Activated CD8-positive, alpha-beta memory T cell treated with anti-CD3 and anti-CD28 coated beads, Interleukin-2, amount 10 ng/mL, durations not matched to agents 7 days and 5 days (primary cell): Measurements from ENCODE around the gene ADGRF5. TPM values are rescaled to one million over a fixed set of nuclear protein-coding genes. Genes with fewer than 3 reads are reported as not detected.

ENCODE experiments used
- ATAC-seq: fragments of 150-1000 bp; cut with Tn5 transposase; one replicate; pipeline ENCODE4 v1.10.0; 2021; ENCODE audit warnings: moderate library complexity
- CTCF ChIA-PET: fragments of 350-600 bp; sonication (Branson Sonifier 250); formaldehyde crosslinking; loops from one replicate; lab custom pipeline; 2021; ENCODE audit warnings: antibody characterized with exemption; lab: Charles Lee
- DNase-seq: peaks from one replicate; pipeline ENCODE4 v3.0.0-alpha.2; 2020
- H3K27ac Mint-ChIP-seq: one replicate; pipeline ENCODE4 v1.8.0; 2021; ENCODE audit warnings: mild to moderate bottlenecking, mixed read lengths
- H3K27me3 Mint-ChIP-seq: one replicate; pipeline ENCODE4 v1.8.0; 2021; ENCODE audit warnings: mixed read lengths
- H3K36me3 Mint-ChIP-seq: one replicate; pipeline ENCODE4 v1.8.0; 2021; ENCODE audit warnings: mild to moderate bottlenecking, mixed read lengths
- H3K4me1 Mint-ChIP-seq: one replicate; pipeline ENCODE4 v1.8.0; 2021; ENCODE audit warnings: mixed read lengths
- H3K4me3 Mint-ChIP-seq: one replicate; pipeline ENCODE4 v1.8.0; 2021; ENCODE audit warnings: mild to moderate bottlenecking, moderate library complexity, mixed read lengths
- H3K9me3 Mint-ChIP-seq: one replicate; pipeline ENCODE4 v1.8.0; 2022; ENCODE audit warnings: low read depth, mixed read lengths
- total RNA-seq, 2 experiments: library from RNA; stranded (reverse); gene quantifications; one replicate each; pipeline ENCODE4 v1.2.3, GENCODE V29; 2021

Gene ADGRF5
- total RNA-seq, 2 experiments from 2014 or later = not detected

GRCh38 chr6:46923476-46923875 lies 1.7 kb upstream of the ADGRF5 start:
- no peaks in the 10 kb centered on the region for H3K36me3 Mint-ChIP-seq

GRCh38 chr6:46921059-46921458 lies 679 bp downstream of the ADGRF5 start:
- no peaks in the 10 kb centered on the region for H3K27me3 Mint-ChIP-seq
- CTCF ChIA-PET = no interaction called here
- H3K4me3 Mint-ChIP-seq = no peak overlapping the region
- no peak for DNase-seq
- no peak for ATAC-seq
- H3K9me3 Mint-ChIP-seq = no peaks in the 10 kb centered on the region
- no peaks in the 10 kb centered on the region for H3K36me3 Mint-ChIP-seq
- H3K27ac Mint-ChIP-seq = no peak overlapping the region
- H3K4me1 Mint-ChIP-seq = no peaks in the 10 kb centered on the region

More at GRCh38 chr6:46923476-46923875, 1.7 kb upstream of the ADGRF5 start:
- Mint-ChIP-seq H3K9me3 (peaks cover 2% of the 10 kb centered on the region), H3K27me3 (no peaks in the 10 kb centered on the region), H3K27ac (no peak overlapping the region), H3K4me1 (no peaks in the 10 kb centered on the region), H3K4me3 (no peak overlapping the region)
- no peak for ATAC-seq
- CTCF ChIA-PET = no interaction called here
- no peak for DNase-seq

GRCh38 chr6:46918806-46919205 lies 2.9 kb downstream of the ADGRF5 start:
- DNase-seq (no peak), ATAC-seq (no peak)
- CTCF ChIA-PET = no interaction called here
- H3K36me3 Mint-ChIP-seq = no peaks in the 10 kb centered on the region
- H3K4me1 Mint-ChIP-seq = no peaks in the 10 kb centered on the region
- no peak overlapping the region for H3K4me3 Mint-ChIP-seq
- no peak overlapping the region for H3K27ac Mint-ChIP-seq
- no peaks in the 10 kb centered on the region for H3K9me3 Mint-ChIP-seq
- H3K27me3 Mint-ChIP-seq = no peaks in the 10 kb centered on the region

- CTCF ChIA-PET = no interaction called here
- no peak overlapping the region for H3K27ac Mint-ChIP-seq
Measured at GRCh38 chr6:46917002-46917545, 4.7 kb downstream of the ADGRF5 start.

GRCh38 chr6:46915866-46916265 lies 5.9 kb downstream of the ADGRF5 start:
- CTCF ChIA-PET = no interaction called here
- H3K4me3 Mint-ChIP-seq = no peak overlapping the region
- H3K27ac Mint-ChIP-seq = no peak overlapping the region
- DNase-seq (no peak), ATAC-seq (no peak)
- no peaks in the 10 kb centered on the region for H3K36me3 Mint-ChIP-seq
- no peaks in the 10 kb centered on the region for H3K9me3 Mint-ChIP-seq
- no peaks in the 10 kb centered on the region for H3K27me3 Mint-ChIP-seq
- H3K4me1 Mint-ChIP-seq = no peaks in the 10 kb centered on the region

More at GRCh38 chr6:46917002-46917545, 4.7 kb downstream of the ADGRF5 start:
- Mint-ChIP-seq H3K9me3 (no peaks in the 10 kb centered on the region), H3K4me1 (no peaks in the 10 kb centered on the region), H3K27me3 (no peaks in the 10 kb centered on the region), H3K4me3 (no peak overlapping the region), H3K36me3 (no peaks in the 10 kb centered on the region)
- ATAC-seq (no peak), DNase-seq (no peak)

- DNase-seq = no peak
- Mint-ChIP-seq H3K36me3 (no peaks in the 10 kb centered on the region), H3K27me3 (no peaks in the 10 kb centered on the region), H3K4me1 (no peaks in the 10 kb centered on the region), H3K27ac (no peak overlapping the region), H3K9me3 (no peaks in the 10 kb centered on the region), H3K4me3 (no peak overlapping the region)
- no peak for ATAC-seq
- CTCF ChIA-PET = no interaction called here
Measured at GRCh38 chr6:46915380-46915779, 6.4 kb downstream of the ADGRF5 start.

GRCh38 chr6:46914279-46914810 lies 7.4 kb downstream of the ADGRF5 start:
- ATAC-seq (no peak), DNase-seq (no peak)
- H3K27me3 Mint-ChIP-seq = no peaks in the 10 kb centered on the region
- no peak overlapping the region for H3K27ac Mint-ChIP-seq
- no peaks in the 10 kb centered on the region for H3K36me3 Mint-ChIP-seq
- CTCF ChIA-PET = no interaction called here
- no peaks in the 10 kb centered on the region for H3K4me1 Mint-ChIP-seq
- H3K9me3 Mint-ChIP-seq = no peaks in the 10 kb centered on the region
- H3K4me3 Mint-ChIP-seq = no peak overlapping the region

- DNase-seq = no peak
- Mint-ChIP-seq H3K27ac (no peak overlapping the region), H3K4me1 (no peaks in the 10 kb centered on the region), H3K27me3 (no peaks in the 10 kb centered on the region), H3K36me3 (no peaks in the 10 kb centered on the region), H3K9me3 (no peaks in the 10 kb centered on the region), H3K4me3 (no peak overlapping the region)
- CTCF ChIA-PET = no interaction called here
- no peak for ATAC-seq
Measured at GRCh38 chr6:46909371-46909770, 12.4 kb downstream of the ADGRF5 start.

- H3K9me3 Mint-ChIP-seq = no peaks in the 10 kb centered on the region
- H3K27ac Mint-ChIP-seq = no peak overlapping the region
- H3K4me1 Mint-ChIP-seq = no peaks in the 10 kb centered on the region
- no peaks in the 10 kb centered on the region for H3K36me3 Mint-ChIP-seq
- no peaks in the 10 kb centered on the region for H3K27me3 Mint-ChIP-seq
- ATAC-seq (no peak), DNase-seq (no peak)
- CTCF ChIA-PET = no interaction called here
- H3K4me3 Mint-ChIP-seq = no peak overlapping the region
Measured at GRCh38 chr6:46906776-46907175, 15.0 kb downstream of the ADGRF5 start.

- CTCF ChIA-PET = no interaction called here
- no peak overlapping the region for H3K4me3 Mint-ChIP-seq
- ATAC-seq = no peak
Measured at GRCh38 chr6:46904117-46904516, 17.6 kb downstream of the ADGRF5 start.

GRCh38 chr6:46903175-46903574 lies 18.6 kb downstream of the ADGRF5 start:
- H3K27me3 Mint-ChIP-seq = no peaks in the 10 kb centered on the region

More at GRCh38 chr6:46904117-46904516, 17.6 kb downstream of the ADGRF5 start:
- DNase-seq = no peak
- Mint-ChIP-seq H3K27ac (no peak overlapping the region), H3K36me3 (no peaks in the 10 kb centered on the region), H3K9me3 (no peaks in the 10 kb centered on the region), H3K27me3 (no peaks in the 10 kb centered on the region), H3K4me1 (no peaks in the 10 kb centered on the region)

GRCh38 chr6:46901882-46902314 lies 19.8 kb downstream of the ADGRF5 start:
- no peak overlapping the region for H3K4me3 Mint-ChIP-seq
- H3K27me3 Mint-ChIP-seq = no peaks in the 10 kb centered on the region
- DNase-seq (no peak), ATAC-seq (no peak)
- H3K36me3 Mint-ChIP-seq = no peaks in the 10 kb centered on the region
- H3K9me3 Mint-ChIP-seq = no peaks in the 10 kb centered on the region
- CTCF ChIA-PET = no interaction called here
- no peaks in the 10 kb centered on the region for H3K4me1 Mint-ChIP-seq
- H3K27ac Mint-ChIP-seq = no peak overlapping the region

More at GRCh38 chr6:46903175-46903574, 18.6 kb downstream of the ADGRF5 start:
- no peaks in the 10 kb centered on the region for H3K36me3 Mint-ChIP-seq
- H3K9me3 Mint-ChIP-seq = no peaks in the 10 kb centered on the region
- CTCF ChIA-PET = no interaction called here
- no peak overlapping the region for H3K27ac Mint-ChIP-seq
- ATAC-seq (no peak), DNase-seq (no peak)
- H3K4me1 Mint-ChIP-seq = no peaks in the 10 kb centered on the region
- no peak overlapping the region for H3K4me3 Mint-ChIP-seq

GRCh38 chr6:46900266-46900665 lies 21.5 kb downstream of the ADGRF5 start:
- no peak overlapping the region for H3K4me3 Mint-ChIP-seq
- ATAC-seq = no peak
- H3K27me3 Mint-ChIP-seq = no peaks in the 10 kb centered on the region
- H3K36me3 Mint-ChIP-seq = no peaks in the 10 kb centered on the region
- DNase-seq = no peak
- CTCF ChIA-PET = no interaction called here
- no peaks in the 10 kb centered on the region for H3K9me3 Mint-ChIP-seq
- H3K4me1 Mint-ChIP-seq = no peaks in the 10 kb centered on the region
- no peak overlapping the region for H3K27ac Mint-ChIP-seq

- CTCF ChIA-PET = no interaction called here
- Mint-ChIP-seq H3K36me3 (no peaks in the 10 kb centered on the region), H3K27ac (no peak overlapping the region), H3K4me3 (no peak overlapping the region), H3K9me3 (no peaks in the 10 kb centered on the region), H3K4me1 (no peaks in the 10 kb centered on the region), H3K27me3 (no peaks in the 10 kb centered on the region)
- DNase-seq (no peak), ATAC-seq (no peak)
Measured at GRCh38 chr6:46899659-46900058, 22.1 kb downstream of the ADGRF5 start.
